HG03175 (cell line): ENCODE measurements around the gene ZNF692.

ENCODE experiments used
- ATAC-seq: cut with Tn5 transposase; IDR thresholded peaks from one replicate; pipeline ENCODE4 v1.9.1; 2021; ENCODE audit warnings: mild to moderate bottlenecking, moderate library complexity; ENCODE audit not compliant: unreplicated experiment

Gene ZNF692

GRCh38 chr1:248825909-248826760, 32.8 kb downstream of the ZNF692 start, which contains the start of gene SH3BP5L:
Gene SH3BP5L, minus strand, starts transcription at chr1:248825915. Its CDS starts 980 bp downstream, at chr1:248824935.
- ATAC-seq = peak; percentile 91

- peak; percentile 4 for ATAC-seq
These were observed 33.3 kb downstream of the ZNF692 start for GRCh38 chr1:248825573-248825908.

GRCh38 chr1:248825136-248825535, 33.7 kb downstream of the ZNF692 start:
- no peak for ATAC-seq

- ATAC-seq = no peak
These were observed 34.2 kb downstream of the ZNF692 start for GRCh38 chr1:248824701-248825100.

- no peak for ATAC-seq
These were observed 34.6 kb downstream of the ZNF692 start for GRCh38 chr1:248824301-248824700.

GRCh38 chr1:248823517-248824001, 35.3 kb downstream of the ZNF692 start:
- ATAC-seq = no peak

GRCh38 chr1:248822148-248823032, 36.5 kb downstream of the ZNF692 start:
- ATAC-seq = peak; percentile 30

GRCh38 chr1:248821641-248822040, 37.2 kb downstream of the ZNF692 start:
- ATAC-seq = no peak

GRCh38 chr1:248821101-248821500, 37.8 kb downstream of the ZNF692 start:
- no peak for ATAC-seq

- no peak for ATAC-seq
These were observed 38.8 kb downstream of the ZNF692 start for GRCh38 chr1:248820041-248820585.

GRCh38 chr1:248818505-248819374, 40.1 kb downstream of the ZNF692 start:
- ATAC-seq = no peak

GRCh38 chr1:248817065-248817464, 41.8 kb downstream of the ZNF692 start:
- no peak for ATAC-seq

GRCh38 chr1:248816042-248816851, 42.6 kb downstream of the ZNF692 start:
- no peak for ATAC-seq

GRCh38 chr1:248815407-248816034, 43.4 kb downstream of the ZNF692 start:
- no peak for ATAC-seq

- no peak for ATAC-seq
These were observed 44.5 kb downstream of the ZNF692 start for GRCh38 chr1:248814351-248814750.

GRCh38 chr1:248813546-248813945, 45.3 kb downstream of the ZNF692 start:
- no peak for ATAC-seq

- no peak for ATAC-seq
These were observed 46.0 kb downstream of the ZNF692 start for GRCh38 chr1:248812736-248813425.
